Ishikawa (cell line): Measurements from ENCODE around the gene PRPF18.

Source experiments
- CEBPB ChIP-seq: IDR thresholded peaks from 2 replicates; pipeline ENCODE4 v1.6.1; 2012
- CREB1 ChIP-seq: IDR thresholded peaks from 2 replicates; pipeline ENCODE4 v1.6.1; 2012; ENCODE audit warnings: low read depth
- EGR1 ChIP-seq: IDR thresholded peaks from 2 replicates; pipeline ENCODE4 v1.6.1; 2012
- EP300 ChIP-seq: IDR thresholded peaks from 2 replicates; pipeline ENCODE4 v1.6.1; 2012; ENCODE audit warnings: borderline replicate concordance
- FOXM1 ChIP-seq: IDR thresholded peaks from 2 replicates; pipeline ENCODE4 v1.6.1; 2012; ENCODE audit warnings: low read depth, borderline replicate concordance
- MAX ChIP-seq: IDR thresholded peaks from 2 replicates; pipeline ENCODE4 v1.6.1; 2012
- NFIC ChIP-seq: IDR thresholded peaks from 2 replicates; pipeline ENCODE4 v1.6.1; 2012
- RAD21 ChIP-seq: IDR thresholded peaks from 2 replicates; pipeline ENCODE4 v1.6.1; 2012; ENCODE audit warnings: low read depth
- REST ChIP-seq: IDR thresholded peaks from 2 replicates; pipeline ENCODE4 v1.6.1; 2012; ENCODE audit warnings: low read depth, mild to moderate bottlenecking
- TAF1 ChIP-seq: IDR thresholded peaks from 2 replicates; pipeline ENCODE4 v1.6.1; 2012; ENCODE audit warnings: low read depth, mild to moderate bottlenecking
- TCF12 ChIP-seq: IDR thresholded peaks from 2 replicates; pipeline ENCODE4 v1.6.1; 2012; ENCODE audit warnings: low read depth
- USF1 ChIP-seq: IDR thresholded peaks from 2 replicates; pipeline ENCODE4 v1.6.1; 2012
- YY1 ChIP-seq: IDR thresholded peaks from 2 replicates; pipeline ENCODE4 v1.6.1; 2012; ENCODE audit warnings: low read depth
- ZBTB7A ChIP-seq: IDR thresholded peaks from 2 replicates; pipeline ENCODE4 v1.6.1; 2012; ENCODE audit warnings: low read depth

- TF ChIP-seq YY1 (no peak), REST (no peak), MAX (no peak), TAF1 (no peak), ZBTB7A (no peak), EGR1 (no peak), RAD21 (no peak), NFIC (no peak), TCF12 (no peak), EP300 (no peak), FOXM1 (no peak), CEBPB (no peak), CREB1 (no peak), USF1 (no peak)
Observed at GRCh38 chr10:13660551-13660920, 73.8 kb downstream of the PRPF18 start.
